Small intestine (tissue), 7 donors: ENCODE results near the gene PLEKHN1. TPM values are rescaled to one million over a fixed set of nuclear protein-coding genes. Genes with fewer than 3 reads are reported as not detected.
"Not testable (repeated sequence)": the region's sequence is repeated elsewhere in the genome, so short reads cannot be mapped to it uniquely, and the experiment has no call there.

Experiments
- DNase-seq, 2 donors: peaks; one replicate each; pipeline versions ENCODE4 v3.0.0 to v3.0.0-alpha.2; 2013
- FAIRE-seq: peaks from 2 replicates; lab custom pipeline; 2012; peaks lifted over from hg19 to GRCh38; lab: Jason Lieb, UNC
- H3K27ac ChIP-seq, 3 donors: one replicate each; pipeline ENCODE4 v1.5.1; 2013; ENCODE audit warnings: low read length in 2 of 3, mild to moderate bottlenecking in 2 of 3, control low read depth in 1 of 3, inconsistent platforms in 1 of 3, low read depth in 1 of 3, moderate library complexity in 1 of 3
- H3K27me3 ChIP-seq, 3 donors: one replicate each; pipeline ENCODE4 v1.6.1; 2013; ENCODE audit warnings: low read length in 3 of 3, inconsistent platforms in 1 of 3; ENCODE audit not compliant: control insufficient read depth in 3 of 3, insufficient read depth in 3 of 3
- H3K36me3 ChIP-seq, 3 donors: one replicate each; pipeline ENCODE4 v1.6.1; 2013; ENCODE audit warnings: low read length in 3 of 3, inconsistent platforms in 1 of 3, low read depth in 1 of 3, mild to moderate bottlenecking in 1 of 3, moderate library complexity in 1 of 3; ENCODE audit not compliant: control insufficient read depth in 3 of 3, insufficient read depth in 2 of 3
- H3K4me1 ChIP-seq, 3 donors: one replicate each; pipeline ENCODE4 v1.6.1; 2013; ENCODE audit warnings: low read length in 2 of 3, inconsistent platforms in 1 of 3, low read depth in 1 of 3, mild to moderate bottlenecking in 1 of 3, moderate library complexity in 1 of 3; ENCODE audit not compliant: control insufficient read depth in 3 of 3, insufficient read depth in 2 of 3
- H3K4me3 ChIP-seq, 3 donors: one replicate each; pipeline ENCODE4 v1.5.1; 2013; ENCODE audit warnings: low read length in 3 of 3, control low read depth in 1 of 3, inconsistent platforms in 1 of 3, low read depth in 1 of 3, mild to moderate bottlenecking in 1 of 3, moderate library complexity in 1 of 3
- H3K9me3 ChIP-seq, 2 donors: one replicate each; pipeline ENCODE4 v1.6.1; 2013; ENCODE audit warnings: low read depth in 1 of 2, low read length in 1 of 2; ENCODE audit not compliant: control insufficient read depth in 2 of 2, insufficient read depth in 1 of 2
- WGBS, 3 donors: extraction: QIAGEN DNeasy Blood & Tissue Kit; methylation state at CpG; one replicate each; pipeline ENCODE4 v1.1.7; 2013; 5-methylcytosine and 5-hydroxymethylcytosine counted together
- polyA plus RNA-seq, 4 donors: library from polyadenylated mRNA; stranded (reverse) in 3 of 4; unstranded in 1 of 4; fragments of 200-250 nt in 3 of 4; fragments of 120-200 nt in 1 of 4; gene quantifications; one replicate each; pipeline versions ENCODE4 v1.2.1 to v1.2.3, GENCODE V29; 2013
- donor health status: healthy with polysubstance abuse.
- donor health status: control.
- donor health status: control.
- donor health status: Bipolar disorder and iron deficiency.
- donor health status: healthy.

The PLEKHN1 gene
- polyA plus RNA-seq, 4 donors: 0.64 to 0.89 (median 0.76) TPM

DNA sequence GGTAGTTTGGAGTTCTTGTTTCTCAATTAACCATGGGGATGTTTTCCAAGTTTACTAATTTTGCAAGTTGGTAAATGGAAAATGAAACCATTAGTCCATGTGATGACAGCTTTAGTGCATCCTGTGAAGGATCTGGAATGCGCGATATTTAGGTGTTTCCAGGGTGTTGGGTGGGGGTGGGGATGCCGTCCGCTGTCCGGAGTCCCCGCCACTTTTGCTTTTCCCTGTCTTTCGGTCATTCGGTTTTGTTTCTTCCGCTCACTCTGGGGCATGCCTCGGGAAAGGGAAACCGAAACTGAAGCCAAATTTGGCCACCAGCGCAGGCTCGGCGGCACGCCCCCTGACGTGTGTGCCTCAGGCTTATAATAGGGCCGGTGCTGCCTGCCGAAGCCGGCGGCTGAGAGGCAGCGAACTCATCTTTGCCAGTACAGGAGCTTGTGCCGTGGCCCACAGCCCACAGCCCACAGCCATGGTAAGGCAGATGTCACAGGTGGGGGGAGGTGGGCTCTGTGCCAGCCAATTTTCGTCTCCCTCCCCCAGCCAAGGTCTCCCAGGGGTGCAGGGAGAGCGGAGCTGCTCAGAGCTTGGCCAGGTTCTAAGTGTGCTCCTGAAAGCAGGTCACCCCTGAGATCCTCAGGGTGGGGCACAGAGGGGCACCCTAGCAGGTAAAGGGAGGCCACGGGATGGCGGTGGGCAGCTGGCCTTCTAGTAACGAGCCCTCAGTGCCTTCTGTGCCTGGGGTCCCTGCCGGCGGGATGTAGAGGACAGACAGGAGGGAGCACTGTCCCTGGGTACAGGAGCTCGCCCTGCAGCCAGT is 47.0 kb downstream of the PLEKHN1 start, which contains the start of gene ISG15:
TSS of gene ISG15 (plus strand) at position 393 of the 817 bp plus-strand sequence. CDS start at position 470, 77 bp downstream.
- H3K27me3 ChIP-seq: no peaks in the 10 kb centered on the region
- no peak for FAIRE-seq
- no peaks in the 10 kb centered on the region for H3K36me3 ChIP-seq
- 3 to 5% (median 3%) methylated on average over 30 of the region's 30 CpGs for WGBS, 3 donors
- peak within 1 kb of the TSS; percentile 90 to 95 (median 92) for H3K27ac ChIP-seq
- peak within 1 kb of the TSS; percentile 53 to 65 (median 63) for H3K4me3 ChIP-seq
- H3K4me1 ChIP-seq: peaks cover 0 to 19% (median 4%) of the 10 kb centered on the region in 3 donors
- DNase-seq: peak; percentile 91 to 93
- no peaks in the 10 kb centered on the region for H3K9me3 ChIP-seq

DNA sequence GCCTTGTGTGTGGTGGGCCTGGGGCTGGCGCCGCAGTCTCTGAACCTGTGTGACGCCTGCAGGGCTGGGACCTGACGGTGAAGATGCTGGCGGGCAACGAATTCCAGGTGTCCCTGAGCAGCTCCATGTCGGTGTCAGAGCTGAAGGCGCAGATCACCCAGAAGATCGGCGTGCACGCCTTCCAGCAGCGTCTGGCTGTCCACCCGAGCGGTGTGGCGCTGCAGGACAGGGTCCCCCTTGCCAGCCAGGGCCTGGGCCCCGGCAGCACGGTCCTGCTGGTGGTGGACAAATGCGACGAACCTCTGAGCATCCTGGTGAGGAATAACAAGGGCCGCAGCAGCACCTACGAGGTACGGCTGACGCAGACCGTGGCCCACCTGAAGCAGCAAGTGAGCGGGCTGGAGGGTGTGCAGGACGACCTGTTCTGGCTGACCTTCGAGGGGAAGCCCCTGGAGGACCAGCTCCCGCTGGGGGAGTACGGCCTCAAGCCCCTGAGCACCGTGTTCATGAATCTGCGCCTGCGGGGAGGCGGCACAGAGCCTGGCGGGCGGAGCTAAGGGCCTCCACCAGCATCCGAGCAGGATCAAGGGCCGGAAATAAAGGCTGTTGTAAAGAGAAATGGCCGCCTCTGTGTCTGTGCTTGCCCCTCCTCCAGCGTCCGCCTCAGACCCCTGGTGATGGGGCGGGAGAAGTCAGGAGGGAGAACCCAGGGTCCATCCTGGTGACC is 47.8 kb downstream of the PLEKHN1 start:
- H3K27ac ChIP-seq: peak overlapping the region; percentile 90 to 95 (median 92)
- H3K36me3 ChIP-seq: no peaks in the 10 kb centered on the region
- FAIRE-seq (no peak), DNase-seq (no peak)
- 59 to 68% (median 61%) methylated on average over 37 to 41 of the region's 41 CpGs for WGBS, 3 donors
- H3K9me3 ChIP-seq: no peaks in the 10 kb centered on the region
- H3K4me1 ChIP-seq: peaks cover 0 to 24% (median 4%) of the 10 kb centered on the region in 3 donors
- no peaks in the 10 kb centered on the region for H3K27me3 ChIP-seq
- H3K4me3 ChIP-seq: peak overlapping the region; percentile 53 to 65 (median 63)

DNA sequence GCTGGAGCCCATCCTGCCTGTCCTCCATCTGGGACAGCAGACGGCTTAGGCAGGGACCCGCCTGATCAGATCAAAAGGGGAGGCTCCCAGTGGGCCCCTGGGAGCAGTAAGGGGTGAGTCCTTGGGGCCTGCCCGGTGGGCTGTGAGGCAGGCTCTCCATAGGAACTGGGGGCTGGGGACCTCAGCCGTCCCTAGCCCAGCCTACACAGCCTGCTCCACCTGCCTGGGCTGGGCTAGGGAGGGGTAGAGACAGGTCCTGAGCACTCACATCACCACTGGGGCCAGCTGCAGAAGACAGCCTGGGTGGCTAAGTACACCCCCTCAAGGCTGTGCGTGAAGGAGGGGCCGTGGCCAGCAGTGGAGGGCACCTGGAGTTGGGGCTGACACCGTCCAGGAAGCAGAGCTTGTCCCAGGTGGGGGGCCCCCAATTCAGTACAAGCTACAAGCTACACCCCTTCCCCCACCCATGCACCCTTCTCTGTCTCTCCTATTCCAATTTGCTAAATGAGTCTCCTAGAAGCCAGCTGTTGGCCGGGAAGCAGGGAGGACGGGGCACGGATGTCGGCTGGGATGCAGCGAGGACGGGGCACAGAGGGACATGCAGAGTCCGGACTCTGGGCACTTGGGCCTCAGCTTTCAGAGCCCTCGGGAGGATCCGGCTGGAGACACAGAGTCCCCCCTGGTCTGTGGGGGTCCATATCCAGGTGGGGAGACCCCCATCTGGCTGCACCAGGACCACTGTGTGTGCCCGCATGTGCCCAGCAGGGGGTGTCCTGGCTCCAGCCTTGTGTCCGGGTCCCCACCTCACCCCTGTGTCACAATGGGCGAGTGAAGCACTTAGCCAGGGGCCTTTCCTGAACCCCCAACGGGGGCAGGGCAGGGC is 48.8 kb downstream of the PLEKHN1 start:
- no peak overlapping the region for H3K4me3 ChIP-seq
- no peaks in the 10 kb centered on the region for H3K27me3 ChIP-seq
- DNase-seq: no peak
- WGBS, 3 donors: 71 to 76% (median 73%) methylated on average over 18 to 20 of the region's 20 CpGs
- H3K9me3 ChIP-seq: no peaks in the 10 kb centered on the region
- no peak for FAIRE-seq
- peaks cover 0 to 25% (median 4%) of the 10 kb centered on the region in 3 donors for H3K4me1 ChIP-seq
- H3K36me3 ChIP-seq: no peaks in the 10 kb centered on the region
- peak overlapping the region in 2 of 3 donors; percentile 72 to 90 for H3K27ac ChIP-seq

- H3K9me3 ChIP-seq, H3K27me3 ChIP-seq, DNase-seq, H3K4me3 ChIP-seq, H3K27ac ChIP-seq, FAIRE-seq: not testable (repeated sequence)
- Histone ChIP-seq H3K36me3 (peaks cover 0 to 10% (median 0%) of the 10 kb centered on the region in 3 donors), H3K4me1 (peaks cover 0 to 40% (median 4%) of the 10 kb centered on the region in 3 donors)
- 50 to 70% (median 57%) methylated on average over 16 to 17 of the region's 17 CpGs for WGBS, 3 donors
These were observed 51.4 kb downstream of the PLEKHN1 start for GRCh38 chr1:1017397-1018320.

DNA sequence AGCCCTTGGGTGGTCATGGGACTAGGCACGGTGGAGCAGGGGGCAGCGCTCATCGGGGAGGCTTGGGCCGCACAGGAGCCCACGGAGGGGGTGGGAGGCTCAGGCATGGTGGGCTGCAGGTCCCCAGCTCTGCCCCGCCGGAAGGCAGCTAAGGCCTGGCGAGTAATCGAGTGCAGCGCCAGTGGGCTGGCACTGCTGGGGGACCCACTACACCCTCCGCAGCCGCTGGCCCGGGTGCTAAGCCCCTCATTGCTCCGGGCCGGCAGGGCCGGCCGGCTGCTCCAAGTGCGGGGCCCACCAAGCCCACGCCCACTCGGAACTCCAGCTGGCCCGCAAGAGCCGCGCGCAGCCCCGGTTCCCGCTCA is 52.0 kb downstream of the PLEKHN1 start:
- not testable (repeated sequence) for H3K9me3 ChIP-seq, H3K4me3 ChIP-seq, H3K27me3 ChIP-seq, DNase-seq, H3K27ac ChIP-seq, FAIRE-seq
- Histone ChIP-seq H3K36me3 (peaks cover 0 to 17% (median 0%) of the 10 kb centered on the region in 3 donors), H3K4me1 (peaks cover 0 to 44% (median 4%) of the 10 kb centered on the region in 3 donors)
- WGBS, 3 donors: 92 to 95% (median 94%) methylated on average over 22 to 26 of the region's 26 CpGs

- no peak for FAIRE-seq
- H3K4me3 ChIP-seq: peak overlapping the region; percentile 27 to 90 (median 67)
- H3K4me1 ChIP-seq: peaks cover 0 to 45% (median 4%) of the 10 kb centered on the region in 3 donors
- peak; percentile 84 to 93 for DNase-seq
- no peaks in the 10 kb centered on the region for H3K27me3 ChIP-seq
- peaks cover 0 to 28% (median 0%) of the 10 kb centered on the region in 3 donors for H3K36me3 ChIP-seq
- no peaks in the 10 kb centered on the region for H3K9me3 ChIP-seq
- WGBS, 3 donors: 2 to 10% (median 2%) methylated on average over 7 to 75 of the region's 91 CpGs
- peak overlapping the region; percentile 37 to 74 (median 56) for H3K27ac ChIP-seq
These were observed 53.1 kb downstream of the PLEKHN1 start for GRCh38 chr1:1019122-1019999.
